Neural progenitor cell (in vitro differentiated cells): ENCODE data around the gene DOCK6. TPM values are rescaled to one million over a fixed set of nuclear protein-coding genes. Genes with fewer than 3 reads are reported as not detected.

ENCODE experiments used
- DNase-seq: peaks from one replicate; pipeline ENCODE4 v3.0.0-alpha.2; 2016; ENCODE audit warnings: low spot score
- H2AFZ ChIP-seq: fragments of 200-600 bp; sonication (generic); replicated peaks from 2 replicates; pipeline ENCODE4 v1.6.1; 2016; ENCODE audit warnings: antibody characterized with exemption
- H3F3A ChIP-seq: fragments of 200-600 bp; sonication (generic); 2 replicates; pipeline ENCODE4 v1.6.1; 2016; ENCODE audit warnings: antibody characterized with exemption, low read depth
- H3K27ac ChIP-seq: fragments of 200-600 bp; sonication (generic); 2 replicates; pipeline ENCODE4 v1.5.1; 2016; ENCODE audit warnings: mild to moderate bottlenecking
- H3K27me3 ChIP-seq: fragments of 200-600 bp; sonication (generic); 2 replicates; pipeline ENCODE4 v1.6.1; 2016; ENCODE audit warnings: mild to moderate bottlenecking, moderate library complexity
- H3K36me3 ChIP-seq: fragments of 200-600 bp; sonication (generic); 2 replicates; pipeline ENCODE4 v1.5.1; 2016
- H3K4me1 ChIP-seq: fragments of 200-600 bp; sonication (generic); 2 replicates; pipeline ENCODE4 v1.6.1; 2016; ENCODE audit warnings: mixed run types
- H3K4me2 ChIP-seq: fragments of 200-600 bp; sonication (generic); 2 replicates; pipeline ENCODE4 v1.6.1; 2016
- H3K4me3 ChIP-seq: fragments of 200-600 bp; sonication (generic); 2 replicates; pipeline ENCODE4 v1.5.1; 2016
- H3K79me2 ChIP-seq: fragments of 200-600 bp; sonication (generic); 2 replicates; pipeline ENCODE4 v1.6.1; 2016; ENCODE audit warnings: low read depth
- H3K9ac ChIP-seq: fragments of 200-600 bp; sonication (generic); 2 replicates; pipeline ENCODE4 v1.6.1; 2016
- H3K9me3 ChIP-seq: fragments of 200-600 bp; sonication (generic); 2 replicates; pipeline ENCODE4 v1.5.1; 2016; ENCODE audit warnings: low read depth
- H4K20me1 ChIP-seq: fragments of 200-600 bp; sonication (generic); 2 replicates; pipeline ENCODE4 v1.6.1; 2016; ENCODE audit warnings: low read depth
- H3K27ac Mint-ChIP-seq: 3 replicates; pipeline ENCODE4 v1.8.0; 2021; ENCODE audit warnings: mixed read lengths
- H3K27me3 Mint-ChIP-seq: 2 replicates; pipeline ENCODE4 v1.8.0; 2022; ENCODE audit warnings: low read depth, mild to moderate bottlenecking, inconsistent platforms, moderate library complexity, mixed read lengths; ENCODE audit not compliant: insufficient read depth
- H3K36me3 Mint-ChIP-seq: 3 replicates; pipeline ENCODE4 v1.8.0; 2021; ENCODE audit warnings: mixed read lengths
- H3K4me1 Mint-ChIP-seq: 3 replicates; pipeline ENCODE4 v1.8.0; 2021; ENCODE audit warnings: mixed read lengths
- H3K4me3 Mint-ChIP-seq: 3 replicates; pipeline ENCODE4 v1.8.0; 2021; ENCODE audit warnings: mild to moderate bottlenecking, moderate library complexity, mixed read lengths
- H3K9me3 Mint-ChIP-seq: 3 replicates; pipeline ENCODE4 v1.8.0; 2020; ENCODE audit warnings: mixed read lengths
- CTCF ChIP-seq: fragments of 200-600 bp; sonication (generic); IDR thresholded peaks from 2 replicates; pipeline ENCODE4 v1.5.1; 2017; ENCODE audit warnings: antibody characterized with exemption, mild to moderate bottlenecking
- EZH2 ChIP-seq: fragments of 200-600 bp; sonication (generic); IDR thresholded peaks from 2 replicates; pipeline ENCODE4 v1.6.1; 2017; ENCODE audit warnings: antibody characterized with exemption, mild to moderate bottlenecking, moderate library complexity
- EZH2phosphoT487 ChIP-seq: fragments of 200-600 bp; sonication (generic); IDR thresholded peaks from 2 replicates; pipeline ENCODE4 v1.6.1; 2017; ENCODE audit warnings: antibody characterized with exemption
- total RNA-seq: library from RNA; depleted of rRNA; stranded (reverse); fragments of >200 nt; gene quantifications from 2 replicates; pipeline ENCODE4 v1.2.3, GENCODE V29; 2015; ENCODE audit warnings: low replicate concordance

The DOCK6 gene
- total RNA-seq, 1 donor from 2014 or later = 10.0 TPM

GRCh38 chr19:11214387-11214786 is 47.9 kb downstream of the DOCK6 start:
- Histone ChIP-seq H3K4me1 (no peaks in the 10 kb centered on the region), H4K20me1 (no peaks in the 10 kb centered on the region), H3K36me3 (no peaks in the 10 kb centered on the region), H3F3A (no peaks in the 10 kb centered on the region), H3K27ac (no peak overlapping the region), H3K27me3 (no peaks in the 10 kb centered on the region), H3K4me2 (no peak overlapping the region), H3K9me3 (no peaks in the 10 kb centered on the region), H3K9ac (no peak overlapping the region), H2AFZ (no peak overlapping the region), H3K79me2 (no peaks in the 10 kb centered on the region), H3K4me3 (no peak overlapping the region)
- peaks cover 15% of the 10 kb centered on the region for H3K27me3 Mint-ChIP-seq
- H3K4me1 Mint-ChIP-seq = no peaks in the 10 kb centered on the region
- no peaks in the 10 kb centered on the region for H3K9me3 Mint-ChIP-seq
- DNase-seq = no peak
- H3K4me3 Mint-ChIP-seq = no peak overlapping the region
- TF ChIP-seq EZH2phosphoT487 (no peak), CTCF (no peak), EZH2 (no peak)
- peaks cover 9% of the 10 kb centered on the region for H3K36me3 Mint-ChIP-seq
- H3K27ac Mint-ChIP-seq = no peak overlapping the region

- Histone ChIP-seq H3K27ac (no peak overlapping the region), H3K9me3 (no peaks in the 10 kb centered on the region), H2AFZ (no peak overlapping the region), H3K4me2 (no peak overlapping the region), H3K9ac (no peak overlapping the region), H4K20me1 (no peaks in the 10 kb centered on the region), H3K4me3 (no peak overlapping the region), H3F3A (no peaks in the 10 kb centered on the region), H3K4me1 (no peaks in the 10 kb centered on the region), H3K79me2 (no peaks in the 10 kb centered on the region), H3K27me3 (no peaks in the 10 kb centered on the region), H3K36me3 (no peaks in the 10 kb centered on the region)
- Mint-ChIP-seq H3K4me1 (no peaks in the 10 kb centered on the region), H3K4me3 (peak overlapping the region; percentile 21), H3K9me3 (no peaks in the 10 kb centered on the region), H3K27ac (no peak overlapping the region), H3K36me3 (peaks cover 7% of the 10 kb centered on the region), H3K27me3 (peaks cover 18% of the 10 kb centered on the region)
- TF ChIP-seq EZH2phosphoT487 (no peak), CTCF (no peak), EZH2 (no peak)
- no peak for DNase-seq
These were observed 51.7 kb downstream of the DOCK6 start for GRCh38 chr19:11210656-11210928.

DNA sequence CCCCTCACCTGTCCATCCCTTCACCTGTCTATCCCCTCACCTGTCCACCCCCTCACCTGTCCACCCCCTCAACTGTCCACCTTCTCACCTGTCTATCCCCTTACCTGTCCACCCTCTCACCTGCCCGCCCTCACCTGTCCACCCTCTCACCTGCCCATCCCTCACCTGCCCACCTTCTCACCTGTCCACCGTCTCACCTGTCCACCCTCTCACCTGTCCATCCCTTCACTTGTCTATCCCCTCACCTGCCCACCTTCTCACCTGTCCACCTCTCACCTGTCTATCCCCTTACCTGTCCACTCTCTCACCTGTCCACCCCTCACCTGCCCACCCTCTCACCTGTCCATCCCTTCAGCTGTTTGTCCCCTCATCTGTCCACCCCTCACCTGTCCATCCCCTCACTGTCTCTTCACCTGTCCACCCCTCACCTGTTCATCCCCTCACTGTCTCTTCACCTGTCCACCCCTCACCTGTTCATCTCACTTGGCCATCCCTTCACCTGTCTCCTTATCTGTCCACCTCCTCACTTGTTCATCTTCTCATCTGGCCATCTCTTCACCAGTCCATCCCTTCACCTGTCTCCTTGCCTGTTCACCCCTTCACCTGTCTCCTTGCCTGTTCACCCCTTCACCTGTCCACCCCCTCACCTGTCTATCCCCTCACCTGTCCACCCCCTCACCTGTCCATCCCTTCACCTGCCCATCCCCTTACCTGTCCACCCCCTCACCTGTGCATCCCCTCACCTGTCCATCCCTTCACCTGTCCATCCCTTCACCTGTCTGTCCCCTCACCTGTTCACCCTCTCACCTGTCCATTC is 52.3 kb downstream of the DOCK6 start:
- no peak overlapping the region for H3K27ac ChIP-seq
- H3K4me3 Mint-ChIP-seq = no peak overlapping the region
- H3K4me2 ChIP-seq = no peak overlapping the region
- no peak for DNase-seq
- no peaks in the 10 kb centered on the region for H3K9me3 Mint-ChIP-seq
- H3K79me2 ChIP-seq = no peaks in the 10 kb centered on the region
- H3K4me3 ChIP-seq = no peak overlapping the region
- no peaks in the 10 kb centered on the region for H3K36me3 ChIP-seq
- no peaks in the 10 kb centered on the region for H3K4me1 Mint-ChIP-seq
- TF ChIP-seq EZH2 = no peak
- TF ChIP-seq EZH2phosphoT487 = no peak
- no peak for TF ChIP-seq CTCF
- H3F3A ChIP-seq = no peaks in the 10 kb centered on the region
- H3K9me3 ChIP-seq = no peaks in the 10 kb centered on the region
- peaks cover 18% of the 10 kb centered on the region for H3K27me3 Mint-ChIP-seq
- H4K20me1 ChIP-seq = no peaks in the 10 kb centered on the region
- H2AFZ ChIP-seq = no peak overlapping the region
- H3K36me3 Mint-ChIP-seq = peaks cover 4% of the 10 kb centered on the region
- H3K27ac Mint-ChIP-seq = no peak overlapping the region
- no peaks in the 10 kb centered on the region for H3K4me1 ChIP-seq
- H3K9ac ChIP-seq = no peak overlapping the region
- H3K27me3 ChIP-seq = no peaks in the 10 kb centered on the region
